Measurements from ENCODE around the gene MT2A.

The MT2A gene

DNA sequence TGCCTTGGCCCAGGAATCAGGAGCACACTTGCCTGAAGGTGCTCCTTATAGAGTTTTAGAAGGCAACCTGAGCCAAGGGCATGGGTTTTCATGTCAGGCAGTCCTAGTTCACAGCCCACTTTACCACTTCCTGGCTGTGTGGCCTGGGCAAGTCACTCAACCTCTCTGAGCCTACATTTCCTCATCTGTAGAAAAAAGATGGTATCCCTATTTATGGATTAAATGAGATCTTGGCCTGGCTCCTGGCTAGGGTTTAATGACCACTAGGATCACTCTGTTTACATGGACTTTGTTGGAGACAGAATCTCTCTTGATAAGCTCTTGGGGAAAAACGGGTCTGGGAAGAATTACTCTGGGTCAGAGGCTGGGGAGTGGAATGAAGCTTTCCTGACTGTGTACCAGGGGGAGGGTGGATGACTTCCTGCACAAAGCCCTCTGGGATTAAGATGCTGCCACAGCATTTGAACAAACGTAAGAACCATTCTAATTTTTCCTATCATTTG is 2.3 kb downstream of the MT2A start:
- Histone ChIP-seq H3K27me3 (ENCODE audit: insufficient read depth, low read length) (no peaks in the 10 kb centered on the region), H4K20me1 (ENCODE audit: insufficient read depth, low read length) (no peaks in the 10 kb centered on the region), H3K4me3 (ENCODE audit: low read depth, low read length, poor library complexity, severe bottlenecking) (no peak overlapping the region), H3K36me3 (ENCODE audit: insufficient read depth, low read length) (no peaks in the 10 kb centered on the region), H3K9me2 (ENCODE audit: low read depth, low read length) (no peaks in the 10 kb centered on the region), H2AFZ (ENCODE audit: low read length) (no peak overlapping the region), H3K27ac (ENCODE audit: low read depth, low read length, poor library complexity, severe bottlenecking) (no peak overlapping the region), H3K79me2 (ENCODE audit: insufficient read depth, low read length) (no peaks in the 10 kb centered on the region), H3F3A (ENCODE audit: insufficient read depth, low read length) (no peaks in the 10 kb centered on the region), H3K4me1 (ENCODE audit: insufficient read depth, low read length, severe bottlenecking) (peaks cover 28% of the 10 kb centered on the region), H3K4me2 (ENCODE audit: low read length) (no peak overlapping the region), H3K9me3 (ENCODE audit: low read length) (no peaks in the 10 kb centered on the region), H3K9ac (ENCODE audit: low read length) (no peak overlapping the region)
- no peak for TF ChIP-seq EZH2 (IDR thresholded peaks at IDR 0.05; ENCODE audit: borderline replicate concordance, low read length)
- TF ChIP-seq, protein P1, sequence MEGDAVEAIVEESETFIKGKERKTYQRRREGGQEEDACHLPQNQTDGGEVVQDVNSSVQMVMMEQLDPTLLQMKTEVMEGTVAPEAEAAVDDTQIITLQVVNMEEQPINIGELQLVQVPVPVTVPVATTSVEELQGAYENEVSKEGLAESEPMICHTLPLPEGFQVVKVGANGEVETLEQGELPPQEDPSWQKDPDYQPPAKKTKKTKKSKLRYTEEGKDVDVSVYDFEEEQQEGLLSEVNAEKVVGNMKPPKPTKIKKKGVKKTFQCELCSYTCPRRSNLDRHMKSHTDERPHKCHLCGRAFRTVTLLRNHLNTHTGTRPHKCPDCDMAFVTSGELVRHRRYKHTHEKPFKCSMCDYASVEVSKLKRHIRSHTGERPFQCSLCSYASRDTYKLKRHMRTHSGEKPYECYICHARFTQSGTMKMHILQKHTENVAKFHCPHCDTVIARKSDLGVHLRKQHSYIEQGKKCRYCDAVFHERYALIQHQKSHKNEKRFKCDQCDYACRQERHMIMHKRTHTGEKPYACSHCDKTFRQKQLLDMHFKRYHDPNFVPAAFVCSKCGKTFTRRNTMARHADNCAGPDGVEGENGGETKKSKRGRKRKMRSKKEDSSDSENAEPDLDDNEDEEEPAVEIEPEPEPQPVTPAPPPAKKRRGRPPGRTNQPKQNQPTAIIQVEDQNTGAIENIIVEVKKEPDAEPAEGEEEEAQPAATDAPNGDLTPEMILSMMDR (IDR thresholded peaks at IDR 0.05; ENCODE audit: low read length) = no peak

DNA sequence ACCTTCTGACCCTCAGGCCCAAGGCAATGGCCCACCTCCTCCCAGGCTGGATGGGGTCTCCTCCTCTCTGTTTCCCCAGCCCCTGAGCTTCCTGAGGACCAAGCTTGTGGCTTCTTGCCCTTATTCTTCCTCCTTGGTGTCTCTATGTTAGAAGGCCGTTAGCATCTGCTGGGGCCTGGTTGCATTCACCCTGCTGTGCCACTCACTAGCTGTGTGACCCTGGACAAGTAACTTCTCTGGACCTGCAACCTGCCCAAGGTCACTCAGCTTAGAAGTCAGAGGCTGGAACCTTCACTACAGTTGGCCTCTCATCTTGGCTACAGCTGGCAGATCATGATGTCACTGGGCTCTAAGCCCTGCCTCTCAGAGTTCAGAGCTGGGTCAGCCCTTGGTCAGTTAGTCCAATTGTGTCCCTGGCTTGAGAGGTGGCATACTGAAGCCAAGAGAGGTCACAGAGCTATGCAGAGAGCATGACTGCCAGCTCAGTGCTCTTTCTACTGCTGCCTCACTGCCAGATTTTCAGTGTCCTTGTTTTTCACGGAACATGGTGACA is 3.0 kb downstream of the MT2A start:
- no peaks in the 10 kb centered on the region for H4K20me1 ChIP-seq (ENCODE audit: insufficient read depth, low read length)
- H3K4me2 ChIP-seq (ENCODE audit: low read length) = no peak overlapping the region
- no peaks in the 10 kb centered on the region for H3K9me2 ChIP-seq (ENCODE audit: low read depth, low read length)
- no peak overlapping the region for H3K9ac ChIP-seq (ENCODE audit: low read length)
- H3K27ac ChIP-seq (ENCODE audit: low read depth, low read length, poor library complexity, severe bottlenecking) = no peak overlapping the region
- H3F3A ChIP-seq (ENCODE audit: insufficient read depth, low read length) = no peaks in the 10 kb centered on the region
- no peaks in the 10 kb centered on the region for H3K79me2 ChIP-seq (ENCODE audit: insufficient read depth, low read length)
- no peak overlapping the region for H3K4me3 ChIP-seq (ENCODE audit: low read depth, low read length, poor library complexity, severe bottlenecking)
- TF ChIP-seq, protein P1 (IDR thresholded peaks at IDR 0.05; ENCODE audit: low read length) = no peak
- TF ChIP-seq EZH2 (IDR thresholded peaks at IDR 0.05; ENCODE audit: borderline replicate concordance, low read length) = no peak
- no peaks in the 10 kb centered on the region for H3K36me3 ChIP-seq (ENCODE audit: insufficient read depth, low read length)
- H3K27me3 ChIP-seq (ENCODE audit: insufficient read depth, low read length) = no peaks in the 10 kb centered on the region
- H2AFZ ChIP-seq (ENCODE audit: low read length) = no peak overlapping the region
- peaks cover 28% of the 10 kb centered on the region for H3K4me1 ChIP-seq (ENCODE audit: insufficient read depth, low read length, severe bottlenecking)
- H3K9me3 ChIP-seq (ENCODE audit: low read length) = no peaks in the 10 kb centered on the region

DNA sequence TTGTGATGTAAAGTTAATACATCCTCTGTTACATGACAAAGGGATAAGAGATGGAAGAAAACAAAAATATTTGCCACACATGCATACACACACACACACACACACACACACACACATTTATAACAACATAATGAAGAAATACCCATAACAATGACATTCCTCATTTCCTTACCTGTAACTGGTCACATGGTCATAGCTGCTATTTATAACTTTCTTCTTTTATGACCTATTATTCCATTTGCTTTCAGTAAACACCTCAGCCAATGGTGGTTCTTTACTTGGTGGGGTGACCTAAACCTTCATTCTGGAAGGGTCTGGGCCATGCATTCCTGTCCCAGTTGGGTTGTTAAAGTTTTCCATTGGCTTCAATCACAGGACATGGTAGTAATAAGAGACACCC is 5.3 kb downstream of the MT2A start:
- TF ChIP-seq, protein P1 (IDR thresholded peaks at IDR 0.05; ENCODE audit: low read length) = no peak
- TF ChIP-seq EZH2 (IDR thresholded peaks at IDR 0.05; ENCODE audit: borderline replicate concordance, low read length) = no peak
- H3K4me1 ChIP-seq (ENCODE audit: insufficient read depth, low read length, severe bottlenecking) = peaks cover 19% of the 10 kb centered on the region
- no peaks in the 10 kb centered on the region for H3K27me3 ChIP-seq (ENCODE audit: insufficient read depth, low read length)
- no peak overlapping the region for H2AFZ ChIP-seq (ENCODE audit: low read length)
- no peak overlapping the region for H3K27ac ChIP-seq (ENCODE audit: low read depth, low read length, poor library complexity, severe bottlenecking)
- no peak overlapping the region for H3K9ac ChIP-seq (ENCODE audit: low read length)
- no peak overlapping the region for H3K4me3 ChIP-seq (ENCODE audit: low read depth, low read length, poor library complexity, severe bottlenecking)
- H4K20me1 ChIP-seq (ENCODE audit: insufficient read depth, low read length) = no peaks in the 10 kb centered on the region
- H3F3A ChIP-seq (ENCODE audit: insufficient read depth, low read length) = no peaks in the 10 kb centered on the region
- no peaks in the 10 kb centered on the region for H3K79me2 ChIP-seq (ENCODE audit: insufficient read depth, low read length)
- H3K4me2 ChIP-seq (ENCODE audit: low read length) = no peak overlapping the region
- no peaks in the 10 kb centered on the region for H3K36me3 ChIP-seq (ENCODE audit: insufficient read depth, low read length)
- no peaks in the 10 kb centered on the region for H3K9me2 ChIP-seq (ENCODE audit: low read depth, low read length)
- no peaks in the 10 kb centered on the region for H3K9me3 ChIP-seq (ENCODE audit: low read length)
